ENCODE results near the gene SUMO1. TPM values are rescaled to one million over a fixed set of nuclear protein-coding genes. Genes with fewer than 3 reads are reported as not detected.
A peak's percentile ranks its signal among the peaks of the same experiment; 100 is the strongest.
"Not testable (repeated sequence)": the region's sequence is repeated elsewhere in the genome, so short reads cannot be mapped to it uniquely, and the experiment has no call there.

Gene SUMO1
- total RNA-seq: 65.2 TPM

- Histone ChIP-seq H3K4me3 (ENCODE audit: low read length in 3 of 3) (peak within 1 kb of the TSS; percentile 85 to 98 (median 92)), H3K36me3 (ENCODE audit: control insufficient read depth in 3 of 3, insufficient read depth in 3 of 3, low read length in 3 of 3) (no peaks in the 10 kb centered on the region), H3K27me3 (ENCODE audit: control insufficient read depth in 3 of 3, insufficient read depth in 3 of 3, low read length in 3 of 3) (no peaks in the 10 kb centered on the region), H3K9ac (ENCODE audit: low read depth in 1 of 3, low read length in 3 of 3) (peak within 1 kb of the TSS; percentile 92 to 97 (median 94)), H3K9me3 (ENCODE audit: control insufficient read depth in 3 of 3, low read length in 3 of 3) (no peaks in the 10 kb centered on the region), H3K4me1 (ENCODE audit: control insufficient read depth in 3 of 3, insufficient read depth in 3 of 3, low read length in 3 of 3) (peaks cover 9 to 22% (median 17%) of the 10 kb centered on the region in 3 donors), H3K27ac (ENCODE audit: low read depth, low read length) (peak within 1 kb of the TSS; percentile 81)
Measured at GRCh38 chr2:202238234-202239197, at the start of gene SUMO1. TSS of gene SUMO1 (minus strand) at chr2:202238597. CDS start at chr2:202238451, 146 bp downstream.

- H3K27me3 ChIP-seq (ENCODE audit: control insufficient read depth in 3 of 3, insufficient read depth in 3 of 3, low read length in 3 of 3): no peaks in the 10 kb centered on the region
- no peaks in the 10 kb centered on the region for H3K9me3 ChIP-seq (ENCODE audit: control insufficient read depth in 3 of 3, low read length in 3 of 3)
- peaks cover 0 to 3% (median 0%) of the 10 kb centered on the region in 3 donors for H3K4me1 ChIP-seq (ENCODE audit: control insufficient read depth in 3 of 3, insufficient read depth in 3 of 3, low read length in 3 of 3)
- H3K27ac ChIP-seq (ENCODE audit: low read depth, low read length): no peak overlapping the region
- no peak overlapping the region for H3K9ac ChIP-seq (ENCODE audit: low read depth in 1 of 3, low read length in 3 of 3)
- peaks cover 28 to 63% (median 55%) of the 10 kb centered on the region in 3 donors for H3K36me3 ChIP-seq (ENCODE audit: control insufficient read depth in 3 of 3, insufficient read depth in 3 of 3, low read length in 3 of 3)
- H3K4me3 ChIP-seq (ENCODE audit: low read length in 3 of 3): no peak overlapping the region
Measured at GRCh38 chr2:202286595-202286994, 48.2 kb upstream of the SUMO1 start.

- Histone ChIP-seq H3K9ac (ENCODE audit: low read depth in 1 of 3, low read length in 3 of 3) (no peak overlapping the region), H3K27me3 (ENCODE audit: control insufficient read depth in 3 of 3, insufficient read depth in 3 of 3, low read length in 3 of 3) (no peaks in the 10 kb centered on the region), H3K9me3 (ENCODE audit: control insufficient read depth in 3 of 3, low read length in 3 of 3) (no peaks in the 10 kb centered on the region), H3K4me3 (ENCODE audit: low read length in 3 of 3) (no peak overlapping the region), H3K36me3 (ENCODE audit: control insufficient read depth in 3 of 3, insufficient read depth in 3 of 3, low read length in 3 of 3) (peaks cover 6 to 28% (median 24%) of the 10 kb centered on the region in 3 donors), H3K27ac (ENCODE audit: low read depth, low read length) (peak overlapping the region; percentile 80), H3K4me1 (ENCODE audit: control insufficient read depth in 3 of 3, insufficient read depth in 3 of 3, low read length in 3 of 3) (peaks cover 3 to 23% (median 17%) of the 10 kb centered on the region in 3 donors)
Measured at GRCh38 chr2:202278944-202279343, 40.5 kb upstream of the SUMO1 start.

GRCh38 chr2:202278036-202278760 is 39.8 kb upstream of the SUMO1 start:
- Histone ChIP-seq H3K27me3 (ENCODE audit: control insufficient read depth in 3 of 3, insufficient read depth in 3 of 3, low read length in 3 of 3) (no peaks in the 10 kb centered on the region), H3K9me3 (ENCODE audit: control insufficient read depth in 3 of 3, low read length in 3 of 3) (no peaks in the 10 kb centered on the region), H3K9ac (ENCODE audit: low read depth in 1 of 3, low read length in 3 of 3) (peak overlapping the region in 2 of 3 donors; percentile 4 to 34), H3K27ac (ENCODE audit: low read depth, low read length) (peak overlapping the region; percentile 80), H3K4me1 (ENCODE audit: control insufficient read depth in 3 of 3, insufficient read depth in 3 of 3, low read length in 3 of 3) (peaks cover 3 to 23% (median 17%) of the 10 kb centered on the region in 3 donors), H3K36me3 (ENCODE audit: control insufficient read depth in 3 of 3, insufficient read depth in 3 of 3, low read length in 3 of 3) (peaks cover 6 to 25% (median 18%) of the 10 kb centered on the region in 3 donors), H3K4me3 (ENCODE audit: low read length in 3 of 3) (no peak overlapping the region)

GRCh38 chr2:202276078-202276720 is 37.8 kb upstream of the SUMO1 start:
- H3K27ac ChIP-seq (ENCODE audit: low read depth, low read length); H3K9ac ChIP-seq (ENCODE audit: low read depth in 1 of 3, low read length in 3 of 3); H3K4me3 ChIP-seq (ENCODE audit: low read length in 3 of 3); H3K27me3 ChIP-seq (ENCODE audit: control insufficient read depth in 3 of 3, insufficient read depth in 3 of 3, low read length in 3 of 3); H3K9me3 ChIP-seq (ENCODE audit: control insufficient read depth in 3 of 3, low read length in 3 of 3): not testable (repeated sequence)
- H3K4me1 ChIP-seq (ENCODE audit: control insufficient read depth in 3 of 3, insufficient read depth in 3 of 3, low read length in 3 of 3): peaks cover under 1 to 17% (median 14%) of the 10 kb centered on the region in 3 donors
- H3K36me3 ChIP-seq (ENCODE audit: control insufficient read depth in 3 of 3, insufficient read depth in 3 of 3, low read length in 3 of 3): peaks cover 3 to 14% (median 11%) of the 10 kb centered on the region in 3 donors

GRCh38 chr2:202270487-202270886 is 32.1 kb upstream of the SUMO1 start:
- no peaks in the 10 kb centered on the region for H3K9me3 ChIP-seq (ENCODE audit: control insufficient read depth in 3 of 3, low read length in 3 of 3)
- no peak overlapping the region for H3K27ac ChIP-seq (ENCODE audit: low read depth, low read length)
- H3K4me1 ChIP-seq (ENCODE audit: control insufficient read depth in 3 of 3, insufficient read depth in 3 of 3, low read length in 3 of 3): peaks cover 8 to 13% (median 11%) of the 10 kb centered on the region in 3 donors

GRCh38 chr2:202269585-202269984 is 31.2 kb upstream of the SUMO1 start:
- Histone ChIP-seq H3K36me3 (ENCODE audit: control insufficient read depth in 3 of 3, insufficient read depth in 3 of 3, low read length in 3 of 3) (no peaks in the 10 kb centered on the region), H3K9me3 (ENCODE audit: control insufficient read depth in 3 of 3, low read length in 3 of 3) (no peaks in the 10 kb centered on the region), H3K4me3 (ENCODE audit: low read length in 3 of 3) (no peak overlapping the region), H3K27ac (ENCODE audit: low read depth, low read length) (no peak overlapping the region), H3K9ac (ENCODE audit: low read depth in 1 of 3, low read length in 3 of 3) (no peak overlapping the region), H3K4me1 (ENCODE audit: control insufficient read depth in 3 of 3, insufficient read depth in 3 of 3, low read length in 3 of 3) (peaks cover 8 to 13% (median 11%) of the 10 kb centered on the region in 3 donors), H3K27me3 (ENCODE audit: control insufficient read depth in 3 of 3, insufficient read depth in 3 of 3, low read length in 3 of 3) (no peaks in the 10 kb centered on the region)

More at GRCh38 chr2:202270487-202270886, 32.1 kb upstream of the SUMO1 start:
- Histone ChIP-seq H3K27me3 (ENCODE audit: control insufficient read depth in 3 of 3, insufficient read depth in 3 of 3, low read length in 3 of 3) (no peaks in the 10 kb centered on the region), H3K36me3 (ENCODE audit: control insufficient read depth in 3 of 3, insufficient read depth in 3 of 3, low read length in 3 of 3) (peaks cover 0 to 4% (median 0%) of the 10 kb centered on the region in 3 donors), H3K4me3 (ENCODE audit: low read length in 3 of 3) (no peak overlapping the region), H3K9ac (ENCODE audit: low read depth in 1 of 3, low read length in 3 of 3) (no peak overlapping the region)

- Histone ChIP-seq H3K27me3 (ENCODE audit: control insufficient read depth in 3 of 3, insufficient read depth in 3 of 3, low read length in 3 of 3) (no peaks in the 10 kb centered on the region), H3K4me3 (ENCODE audit: low read length in 3 of 3) (peak overlapping the region; percentile 98 to 100 (median 98)), H3K27ac (ENCODE audit: low read depth, low read length) (no peak overlapping the region), H3K9me3 (ENCODE audit: control insufficient read depth in 3 of 3, low read length in 3 of 3) (no peaks in the 10 kb centered on the region), H3K9ac (ENCODE audit: low read depth in 1 of 3, low read length in 3 of 3) (peak overlapping the region; percentile 41 to 99 (median 93)), H3K4me1 (ENCODE audit: control insufficient read depth in 3 of 3, insufficient read depth in 3 of 3, low read length in 3 of 3) (peaks cover 8 to 13% (median 11%) of the 10 kb centered on the region in 3 donors), H3K36me3 (ENCODE audit: control insufficient read depth in 3 of 3, insufficient read depth in 3 of 3, low read length in 3 of 3) (no peaks in the 10 kb centered on the region)
Measured at GRCh38 chr2:202267495-202267894, 29.1 kb upstream of the SUMO1 start.

- Histone ChIP-seq H3K4me1 (ENCODE audit: control insufficient read depth in 3 of 3, insufficient read depth in 3 of 3, low read length in 3 of 3) (peaks cover 8 to 13% (median 11%) of the 10 kb centered on the region in 3 donors), H3K4me3 (ENCODE audit: low read length in 3 of 3) (peak within 1 kb of the TSS; percentile 98 to 100 (median 98)), H3K9me3 (ENCODE audit: control insufficient read depth in 3 of 3, low read length in 3 of 3) (no peaks in the 10 kb centered on the region), H3K27me3 (ENCODE audit: control insufficient read depth in 3 of 3, insufficient read depth in 3 of 3, low read length in 3 of 3) (no peaks in the 10 kb centered on the region), H3K36me3 (ENCODE audit: control insufficient read depth in 3 of 3, insufficient read depth in 3 of 3, low read length in 3 of 3) (no peaks in the 10 kb centered on the region), H3K9ac (ENCODE audit: low read depth in 1 of 3, low read length in 3 of 3) (peak within 1 kb of the TSS; percentile 93 to 99 (median 98)), H3K27ac (ENCODE audit: low read depth, low read length) (peak within 1 kb of the TSS; percentile 97)
Measured at GRCh38 chr2:202265467-202266277, 27.3 kb upstream of the SUMO1 start, which contains the start of gene NOP58. TSS of gene NOP58 (plus strand) at chr2:202265763. CDS start at chr2:202265942, 179 bp downstream.
